B cell (primary cell): ENCODE results near the gene SEC24B.

ENCODE experiments used
- EZH2 ChIP-seq: IDR thresholded peaks from 2 replicates; pipeline ENCODE4 v1.6.1; 2012; ENCODE audit warnings: borderline replicate concordance, low read depth, mild to moderate bottlenecking, moderate library complexity, low read length; ENCODE audit not compliant: insufficient read depth, poor library complexity, severe bottlenecking
- TF ChIP-seq, protein P1 (sequence below): fragments of 200-600 bp; IDR thresholded peaks from one replicate; pipeline ENCODE4 v1.8.0; 2022; ENCODE audit warnings: antibody characterized with exemption, mild to moderate bottlenecking

GRCh38 chr4:109406337-109406931, 27.2 kb upstream of the SEC24B start:
- TF ChIP-seq EZH2, result no peak
- TF ChIP-seq, protein P1, sequence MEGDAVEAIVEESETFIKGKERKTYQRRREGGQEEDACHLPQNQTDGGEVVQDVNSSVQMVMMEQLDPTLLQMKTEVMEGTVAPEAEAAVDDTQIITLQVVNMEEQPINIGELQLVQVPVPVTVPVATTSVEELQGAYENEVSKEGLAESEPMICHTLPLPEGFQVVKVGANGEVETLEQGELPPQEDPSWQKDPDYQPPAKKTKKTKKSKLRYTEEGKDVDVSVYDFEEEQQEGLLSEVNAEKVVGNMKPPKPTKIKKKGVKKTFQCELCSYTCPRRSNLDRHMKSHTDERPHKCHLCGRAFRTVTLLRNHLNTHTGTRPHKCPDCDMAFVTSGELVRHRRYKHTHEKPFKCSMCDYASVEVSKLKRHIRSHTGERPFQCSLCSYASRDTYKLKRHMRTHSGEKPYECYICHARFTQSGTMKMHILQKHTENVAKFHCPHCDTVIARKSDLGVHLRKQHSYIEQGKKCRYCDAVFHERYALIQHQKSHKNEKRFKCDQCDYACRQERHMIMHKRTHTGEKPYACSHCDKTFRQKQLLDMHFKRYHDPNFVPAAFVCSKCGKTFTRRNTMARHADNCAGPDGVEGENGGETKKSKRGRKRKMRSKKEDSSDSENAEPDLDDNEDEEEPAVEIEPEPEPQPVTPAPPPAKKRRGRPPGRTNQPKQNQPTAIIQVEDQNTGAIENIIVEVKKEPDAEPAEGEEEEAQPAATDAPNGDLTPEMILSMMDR, result peak; percentile 69
